22Rv1 (cell line): ENCODE measurements around the gene ANKLE1.

Experiments used
- H3K27ac ChIP-seq: fragments of 450-650 bp; 2 replicates; pipeline ENCODE4 v1.5.1; 2017
- CTCF ChIP-seq: fragments of 450-650 bp; IDR thresholded peaks from 2 replicates; pipeline ENCODE4 v1.5.1; 2017; ENCODE audit warnings: mild to moderate bottlenecking
- ZFX ChIP-seq: fragments of 450-650 bp; IDR thresholded peaks from 2 replicates; pipeline ENCODE4 v1.6.1; 2017; ENCODE audit warnings: antibody characterized with exemption, borderline replicate concordance

The ANKLE1 gene

GRCh38 chr19:17254636-17255035, 27.1 kb upstream of the ANKLE1 start:
- H3K27ac ChIP-seq = no peak overlapping the region

GRCh38 chr19:17255150-17255621, 26.5 kb upstream of the ANKLE1 start:
- TF ChIP-seq ZFX (no peak), CTCF (no peak)
- no peak overlapping the region for H3K27ac ChIP-seq

More at GRCh38 chr19:17254636-17255035, 27.1 kb upstream of the ANKLE1 start:
- TF ChIP-seq ZFX = no peak
- TF ChIP-seq CTCF = no peak

GRCh38 chr19:17256130-17256529, 25.6 kb upstream of the ANKLE1 start:
- no peak overlapping the region for H3K27ac ChIP-seq
- no peak for TF ChIP-seq ZFX
- TF ChIP-seq CTCF = no peak

- no peak overlapping the region for H3K27ac ChIP-seq
- no peak for TF ChIP-seq ZFX
- TF ChIP-seq CTCF = no peak
Observed at GRCh38 chr19:17259118-17259780, 22.5 kb upstream of the ANKLE1 start.

GRCh38 chr19:17259934-17260333, 21.8 kb upstream of the ANKLE1 start:
- TF ChIP-seq ZFX (no peak), CTCF (no peak)
- H3K27ac ChIP-seq = no peak overlapping the region

GRCh38 chr19:17260842-17261325, 20.8 kb upstream of the ANKLE1 start:
- TF ChIP-seq ZFX = no peak
- peak; percentile 97 for TF ChIP-seq CTCF
- peak overlapping the region; percentile 32; the same call in 1 of the 2 replicates for H3K27ac ChIP-seq

- TF ChIP-seq ZFX (no peak), CTCF (no peak)
- no peak overlapping the region for H3K27ac ChIP-seq
Observed at GRCh38 chr19:17262557-17262956, 19.1 kb upstream of the ANKLE1 start.
